K562 (cell line): ENCODE results near the gene GOSR1. TPM values are rescaled to one million over a fixed set of nuclear protein-coding genes. Genes with fewer than 3 reads are reported as not detected.

ENCODE experiments used
- ATAC-seq: fragments of 200-7000 bp; cut with Tn5 transposase; 3 replicates; pipeline ENCODE4 v1.9.1; 2020; ENCODE audit warnings: moderate library complexity
- BruUV-seq: library from RNA; stranded (reverse); fragments of 400-500 nt; replicated peaks from 2 replicates; lab custom pipeline; 2021; lab: Mats Ljungman, UMichigan
- CTCF ChIA-PET: fragments of 300-600 bp; formaldehyde crosslinking; extraction: SDS; loops from one replicate; lab custom pipeline; 2021; ENCODE audit warnings: low intra/inter-chr PET ratio; lab: Yijun Ruan, JAX
- POLR2A ChIA-PET: fragments of 300-600, 350-650 bp; sonication (Branson Sonifier 250); formaldehyde crosslinking; extraction: SDS; loops from one replicate; lab custom pipeline; 2021; ENCODE audit warnings: antibody characterized with exemption, inconsistent platforms; lab: Yijun Ruan, JAX
- DNase-seq, 4 experiments: peaks; one replicate each; pipeline versions ENCODE4 v3.0.0 to v3.0.0-alpha.2; 2011 to 2018; ENCODE audit warnings: low spot score in 3 of 4, mixed read lengths in 3 of 4; ENCODE audit errors: extremely low read depth in 1 of 4
- FAIRE-seq: peaks from 2 replicates; lab custom pipeline; 2011; peaks lifted over from hg19 to GRCh38; lab: Jason Lieb, UNC
- H2AFZ ChIP-seq: 2 replicates; pipeline ENCODE4 v1.6.0; 2011; ENCODE audit warnings: low read depth, low read length, control low read depth, inconsistent platforms
- H3K27ac ChIP-seq: fragments of 200-600 bp; 3 replicates; pipeline ENCODE4 v1.8.0; 2011; ENCODE audit warnings: low read depth, mild to moderate bottlenecking, control low read depth, inconsistent platforms, low read length, moderate library complexity, mixed read lengths; ENCODE audit errors: extremely low read depth
- H3K27me3 ChIP-seq, 2 experiments: fragments of 300-600 bp in 1 of 2; 2 replicates in 1 of 2; 3 replicates in 1 of 2; pipeline versions ENCODE4 v1.6.0 to v1.8.0; 2011; ENCODE audit warnings: inconsistent platforms in 2 of 2, low read length in 2 of 2, mild to moderate bottlenecking in 1 of 2, mixed read lengths in 1 of 2, moderate library complexity in 1 of 2; ENCODE audit not compliant: control insufficient read depth in 2 of 2, insufficient read depth in 2 of 2
- H3K36me3 ChIP-seq: fragments of 300-600 bp; 3 replicates; pipeline ENCODE4 v1.8.0; 2011; ENCODE audit warnings: mild to moderate bottlenecking, low read length, inconsistent platforms; ENCODE audit not compliant: control insufficient read depth, insufficient read depth
- H3K4me1 ChIP-seq, 2 experiments: fragments of 200-600 bp in 1 of 2; replicated peaks in 1 of 2; 2 replicates in 1 of 2; 3 replicates in 1 of 2; pipeline versions ENCODE4 v1.5.1 to v1.8.0; 2011; ENCODE audit warnings: inconsistent platforms in 2 of 2, low read length in 2 of 2, mild to moderate bottlenecking in 1 of 2, mixed read lengths in 1 of 2, moderate library complexity in 1 of 2; ENCODE audit not compliant: control insufficient read depth in 2 of 2, insufficient read depth in 2 of 2
- H3K4me2 ChIP-seq: 2 replicates; pipeline ENCODE4 v1.6.1; 2011; ENCODE audit warnings: low read length, control low read depth, inconsistent platforms, mixed read lengths; ENCODE audit not compliant: insufficient read depth
- H3K4me3 ChIP-seq: fragments of 200-600 bp; sonication (generic), shearing (Covaris generic); 2 replicates; pipeline ENCODE4 v1.5.1; 2016; ENCODE audit warnings: control low read depth, inconsistent platforms
- H3K79me2 ChIP-seq: fragments of 200-600 bp; 3 replicates; pipeline ENCODE4 v1.8.0; 2011; ENCODE audit warnings: low read length, inconsistent platforms; ENCODE audit not compliant: control insufficient read depth, insufficient read depth
- H3K9ac ChIP-seq, 2 experiments: 2 replicates each; pipeline versions ENCODE4 v1.6.0 to v1.6.1; 2011; ENCODE audit warnings: low read depth in 2 of 2, low read length in 2 of 2, control low read depth in 1 of 2, inconsistent platforms in 1 of 2, mild to moderate bottlenecking in 1 of 2, mixed read lengths in 1 of 2; ENCODE audit not compliant: insufficient read depth in 1 of 2
- H3K9me1 ChIP-seq: one replicate; pipeline ENCODE4 v1.6.0; 2011; ENCODE audit warnings: inconsistent platforms, mild to moderate bottlenecking, low read length, moderate library complexity; ENCODE audit not compliant: control insufficient read depth, insufficient read depth
- H3K9me3 ChIP-seq: replicated peaks from 2 replicates; pipeline ENCODE4 v1.5.1; 2011; ENCODE audit warnings: low read depth, low read length, inconsistent platforms; ENCODE audit not compliant: control insufficient read depth, insufficient read depth
- H4K20me1 ChIP-seq: replicated peaks from 2 replicates; pipeline ENCODE4 v1.6.1; 2011; ENCODE audit warnings: low read length, inconsistent platforms, mixed read lengths; ENCODE audit not compliant: control insufficient read depth, insufficient read depth
- EWSR1 ChIP-seq: fragments of 450-650 bp; IDR thresholded peaks from 2 replicates; pipeline ENCODE4 v1.6.1; 2018; ENCODE audit warnings: borderline replicate concordance, mild to moderate bottlenecking, low read depth, moderate library complexity; ENCODE audit not compliant: partially characterized antibody
- MCM2 ChIP-seq: fragments of 450-650 bp; IDR thresholded peaks from 2 replicates; pipeline ENCODE4 v1.6.1; 2017; ENCODE audit warnings: low read depth, mild to moderate bottlenecking
- MYC ChIP-seq, 2 experiments: fragments of 250-450 bp in 1 of 2; sonication (Bioruptor Pico) in 1 of 2; IDR thresholded peaks; 2 replicates each; pipeline versions ENCODE4 v1.5.1 to v1.6.1; 2012 to 2021; ENCODE audit warnings: low read depth in 2 of 2, borderline replicate concordance in 1 of 2, improper control_type of control experiment in 1 of 2, low read length in 1 of 2, mild to moderate bottlenecking in 1 of 2, moderate library complexity in 1 of 2
- WGBS: fragments of 100-300 bp; shearing (Covaris generic); methylation state at CpG from one replicate; pipeline ENCODE4 v1.1.6; 2016; ENCODE audit warnings: low coverage, mixed read lengths; ENCODE audit not compliant: insufficient coverage; ENCODE audit errors: missing lambda C conversion rate; 5-methylcytosine and 5-hydroxymethylcytosine counted together
- in situ Hi-C: fragments of 300-500 bp; cut with MboI; formaldehyde crosslinking; loops from 4 replicates; pipeline ENCODE4 v1.15.0; 2018; ENCODE audit warnings: inconsistent platforms, mixed read lengths
- intact Hi-C: fragments of 100-400 bp; cut with micrococcal nuclease; formaldehyde crosslinking; loops from 2 replicates; pipeline ENCODE4 v1.14.2; 2022
- polyA plus RNA-seq, 8 experiments: library from polyadenylated mRNA; depleted of rRNA in 4 of 8; stranded (reverse) in 5 of 8; unstranded in 3 of 8; fragments of >200 nt; fragmentation: Nextera tagmentation in 2 of 8; fragmentation: Illumina TruSeq in 1 of 8; extraction: Ambion mirVana in 2 of 8; extraction: Trizol in 1 of 8; gene quantifications; 2 replicates each; pipeline versions ENCODE4 v1.2.1 to v1.2.3, GENCODE V29; 2011 to 2014; ENCODE audit warnings: inconsistent platforms in 1 of 8, missing spikeins in 1 of 8
- total RNA-seq, 7 experiments: library from RNA; depleted of rRNA in 6 of 7; stranded (reverse); fragments of >200 nt in 6 of 7; fragmentation: Illumina TruSeq in 2 of 7; extraction: Trizol in 2 of 7; gene quantifications; 2 replicates each; pipeline versions ENCODE4 v1.2.1 to v1.2.3, GENCODE V29; 2011 to 2021; ENCODE audit warnings: low replicate concordance in 1 of 7
- TF ChIP-seq, protein P1 (sequence below): fragments of 250-450 bp; sonication (Bioruptor Pico); IDR thresholded peaks from 2 replicates; pipeline ENCODE4 v1.5.0; 2021; ENCODE audit warnings: mild to moderate bottlenecking, moderate library complexity
- TF ChIP-seq, protein P2 (sequence below): fragments of 450-650 bp; IDR thresholded peaks from 2 replicates; pipeline ENCODE4 v1.6.1; 2016; ENCODE audit warnings: mild to moderate bottlenecking, moderate library complexity

Gene GOSR1
- total and polyA plus RNA-seq, 9 of the 15 experiments (the other 6 are each of a cell fraction or from before 2014, with no cell fraction given), result 17.6 to 95.5 (median 33.3) TPM

DNA sequence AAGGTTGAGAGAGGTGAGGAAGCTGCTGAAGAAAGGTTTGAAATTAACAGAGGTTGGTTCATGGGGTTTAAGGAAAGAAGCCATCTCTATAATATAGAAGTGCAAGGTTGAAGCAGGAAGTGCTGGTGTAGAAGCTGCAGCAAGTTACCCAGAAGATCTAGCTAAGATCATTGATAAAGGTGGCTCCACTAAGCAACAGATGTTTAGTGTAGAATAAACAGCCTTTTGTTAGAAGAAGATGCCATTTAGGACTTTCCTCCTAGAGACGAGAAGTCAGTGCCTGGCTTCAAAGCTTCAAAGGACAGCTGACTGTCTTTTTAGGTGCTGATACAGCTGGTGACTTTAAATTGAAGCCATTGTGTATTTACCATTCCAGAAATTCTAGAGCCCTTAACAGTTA is 29.3 kb downstream of the GOSR1 start:
- peaks cover 64% of the 10 kb centered on the region for H3K36me3 ChIP-seq
- H3K79me2 ChIP-seq, result no peaks in the 10 kb centered on the region
- no peak for FAIRE-seq
- no peaks in the 10 kb centered on the region for H3K27me3 ChIP-seq
- H3K9ac ChIP-seq, result no peak overlapping the region
- no peak overlapping the region for H3K4me3 ChIP-seq
- CTCF ChIA-PET, result no interaction called here
- no peak overlapping the region for H3K27ac ChIP-seq
- H3K4me2 ChIP-seq, result no peak overlapping the region
- H4K20me1 ChIP-seq, result no peaks in the 10 kb centered on the region
- BruUV-seq, result no TSS peak
- H2AFZ ChIP-seq, result no peak overlapping the region
- DNase-seq, result no peak
- in situ Hi-C loops (no loop called here), intact Hi-C loops (no loop called here)
- no peaks in the 10 kb centered on the region; a peak in 1 of 5 replicates for H3K4me1 ChIP-seq
- H3K9me3 ChIP-seq, result no peaks in the 10 kb centered on the region
- no peak for ATAC-seq
- WGBS, result 86% methylated on average over 1 of the region's 1 CpG
- POLR2A ChIA-PET, result interaction anchor here (1.1 kb wide), 1 partner anchor 13 kb away, joined by 3 read pairs; no protein-coding TSS in a partner anchor
- no peaks in the 10 kb centered on the region for H3K9me1 ChIP-seq
- TF ChIP-seq EWSR1, result no peak
- TF ChIP-seq, protein P1, sequence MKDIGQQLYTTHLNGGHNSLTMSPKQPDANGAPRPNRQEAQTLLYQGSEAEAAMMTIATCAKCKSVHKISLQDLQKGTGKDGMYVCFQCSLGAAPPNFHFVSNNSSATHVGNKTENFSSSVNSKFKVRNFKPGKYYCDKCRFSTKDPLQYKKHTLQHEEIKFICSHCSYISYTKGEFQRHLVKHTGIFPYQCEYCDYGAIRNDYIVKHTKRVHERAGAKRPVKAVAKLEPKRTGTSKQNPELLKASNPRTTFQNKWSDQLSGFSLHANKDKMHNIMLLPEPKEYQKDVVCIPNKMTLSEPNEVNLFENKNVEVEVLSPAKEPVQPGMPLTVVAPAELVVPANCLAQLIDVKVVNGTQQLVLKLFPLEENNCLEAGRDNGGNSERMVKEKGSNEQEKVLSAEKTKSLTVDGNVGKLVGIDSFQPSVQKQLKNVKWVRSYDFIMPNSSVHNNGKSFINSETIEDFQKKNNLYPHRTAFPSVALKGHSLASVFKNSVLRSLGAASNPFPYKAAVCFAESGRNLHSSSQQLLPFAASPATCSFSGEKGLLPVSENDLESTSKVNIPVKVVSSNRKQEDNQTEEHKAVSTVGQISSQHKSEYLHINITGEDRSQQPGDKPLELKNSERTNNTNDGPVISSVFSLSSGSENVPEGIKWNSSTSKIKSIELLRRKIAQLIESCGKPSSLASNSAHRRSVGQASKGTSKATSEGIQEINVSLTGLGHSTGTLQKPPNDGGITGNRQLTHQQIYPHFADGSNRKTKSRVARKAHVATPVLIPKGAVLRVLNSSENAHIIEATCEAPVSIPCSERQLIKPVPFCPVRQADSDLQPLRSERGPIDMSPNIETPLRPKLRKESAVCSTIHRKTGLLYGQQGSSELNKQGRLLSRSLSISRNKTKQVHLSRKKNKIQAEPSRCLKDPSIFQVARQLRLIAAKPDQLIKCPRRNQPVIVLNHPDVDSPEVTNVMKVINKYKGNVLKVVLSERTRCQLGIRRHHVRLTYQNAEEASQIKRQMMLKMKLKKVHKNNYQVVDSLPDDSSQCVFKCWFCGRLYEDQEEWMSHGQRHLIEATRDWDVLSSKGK (CRISPR knock-in tag), result no peak
- TF ChIP-seq MYC (IDR thresholded peaks at IDR 0.05; ENCODE audit: low read depth, low read length), result no peak
- no peak for TF ChIP-seq MYC (CRISPR knock-in tag; IDR thresholded peaks at IDR 0.05; ENCODE audit: borderline replicate concordance, low read depth)
- TF ChIP-seq, protein P2, sequence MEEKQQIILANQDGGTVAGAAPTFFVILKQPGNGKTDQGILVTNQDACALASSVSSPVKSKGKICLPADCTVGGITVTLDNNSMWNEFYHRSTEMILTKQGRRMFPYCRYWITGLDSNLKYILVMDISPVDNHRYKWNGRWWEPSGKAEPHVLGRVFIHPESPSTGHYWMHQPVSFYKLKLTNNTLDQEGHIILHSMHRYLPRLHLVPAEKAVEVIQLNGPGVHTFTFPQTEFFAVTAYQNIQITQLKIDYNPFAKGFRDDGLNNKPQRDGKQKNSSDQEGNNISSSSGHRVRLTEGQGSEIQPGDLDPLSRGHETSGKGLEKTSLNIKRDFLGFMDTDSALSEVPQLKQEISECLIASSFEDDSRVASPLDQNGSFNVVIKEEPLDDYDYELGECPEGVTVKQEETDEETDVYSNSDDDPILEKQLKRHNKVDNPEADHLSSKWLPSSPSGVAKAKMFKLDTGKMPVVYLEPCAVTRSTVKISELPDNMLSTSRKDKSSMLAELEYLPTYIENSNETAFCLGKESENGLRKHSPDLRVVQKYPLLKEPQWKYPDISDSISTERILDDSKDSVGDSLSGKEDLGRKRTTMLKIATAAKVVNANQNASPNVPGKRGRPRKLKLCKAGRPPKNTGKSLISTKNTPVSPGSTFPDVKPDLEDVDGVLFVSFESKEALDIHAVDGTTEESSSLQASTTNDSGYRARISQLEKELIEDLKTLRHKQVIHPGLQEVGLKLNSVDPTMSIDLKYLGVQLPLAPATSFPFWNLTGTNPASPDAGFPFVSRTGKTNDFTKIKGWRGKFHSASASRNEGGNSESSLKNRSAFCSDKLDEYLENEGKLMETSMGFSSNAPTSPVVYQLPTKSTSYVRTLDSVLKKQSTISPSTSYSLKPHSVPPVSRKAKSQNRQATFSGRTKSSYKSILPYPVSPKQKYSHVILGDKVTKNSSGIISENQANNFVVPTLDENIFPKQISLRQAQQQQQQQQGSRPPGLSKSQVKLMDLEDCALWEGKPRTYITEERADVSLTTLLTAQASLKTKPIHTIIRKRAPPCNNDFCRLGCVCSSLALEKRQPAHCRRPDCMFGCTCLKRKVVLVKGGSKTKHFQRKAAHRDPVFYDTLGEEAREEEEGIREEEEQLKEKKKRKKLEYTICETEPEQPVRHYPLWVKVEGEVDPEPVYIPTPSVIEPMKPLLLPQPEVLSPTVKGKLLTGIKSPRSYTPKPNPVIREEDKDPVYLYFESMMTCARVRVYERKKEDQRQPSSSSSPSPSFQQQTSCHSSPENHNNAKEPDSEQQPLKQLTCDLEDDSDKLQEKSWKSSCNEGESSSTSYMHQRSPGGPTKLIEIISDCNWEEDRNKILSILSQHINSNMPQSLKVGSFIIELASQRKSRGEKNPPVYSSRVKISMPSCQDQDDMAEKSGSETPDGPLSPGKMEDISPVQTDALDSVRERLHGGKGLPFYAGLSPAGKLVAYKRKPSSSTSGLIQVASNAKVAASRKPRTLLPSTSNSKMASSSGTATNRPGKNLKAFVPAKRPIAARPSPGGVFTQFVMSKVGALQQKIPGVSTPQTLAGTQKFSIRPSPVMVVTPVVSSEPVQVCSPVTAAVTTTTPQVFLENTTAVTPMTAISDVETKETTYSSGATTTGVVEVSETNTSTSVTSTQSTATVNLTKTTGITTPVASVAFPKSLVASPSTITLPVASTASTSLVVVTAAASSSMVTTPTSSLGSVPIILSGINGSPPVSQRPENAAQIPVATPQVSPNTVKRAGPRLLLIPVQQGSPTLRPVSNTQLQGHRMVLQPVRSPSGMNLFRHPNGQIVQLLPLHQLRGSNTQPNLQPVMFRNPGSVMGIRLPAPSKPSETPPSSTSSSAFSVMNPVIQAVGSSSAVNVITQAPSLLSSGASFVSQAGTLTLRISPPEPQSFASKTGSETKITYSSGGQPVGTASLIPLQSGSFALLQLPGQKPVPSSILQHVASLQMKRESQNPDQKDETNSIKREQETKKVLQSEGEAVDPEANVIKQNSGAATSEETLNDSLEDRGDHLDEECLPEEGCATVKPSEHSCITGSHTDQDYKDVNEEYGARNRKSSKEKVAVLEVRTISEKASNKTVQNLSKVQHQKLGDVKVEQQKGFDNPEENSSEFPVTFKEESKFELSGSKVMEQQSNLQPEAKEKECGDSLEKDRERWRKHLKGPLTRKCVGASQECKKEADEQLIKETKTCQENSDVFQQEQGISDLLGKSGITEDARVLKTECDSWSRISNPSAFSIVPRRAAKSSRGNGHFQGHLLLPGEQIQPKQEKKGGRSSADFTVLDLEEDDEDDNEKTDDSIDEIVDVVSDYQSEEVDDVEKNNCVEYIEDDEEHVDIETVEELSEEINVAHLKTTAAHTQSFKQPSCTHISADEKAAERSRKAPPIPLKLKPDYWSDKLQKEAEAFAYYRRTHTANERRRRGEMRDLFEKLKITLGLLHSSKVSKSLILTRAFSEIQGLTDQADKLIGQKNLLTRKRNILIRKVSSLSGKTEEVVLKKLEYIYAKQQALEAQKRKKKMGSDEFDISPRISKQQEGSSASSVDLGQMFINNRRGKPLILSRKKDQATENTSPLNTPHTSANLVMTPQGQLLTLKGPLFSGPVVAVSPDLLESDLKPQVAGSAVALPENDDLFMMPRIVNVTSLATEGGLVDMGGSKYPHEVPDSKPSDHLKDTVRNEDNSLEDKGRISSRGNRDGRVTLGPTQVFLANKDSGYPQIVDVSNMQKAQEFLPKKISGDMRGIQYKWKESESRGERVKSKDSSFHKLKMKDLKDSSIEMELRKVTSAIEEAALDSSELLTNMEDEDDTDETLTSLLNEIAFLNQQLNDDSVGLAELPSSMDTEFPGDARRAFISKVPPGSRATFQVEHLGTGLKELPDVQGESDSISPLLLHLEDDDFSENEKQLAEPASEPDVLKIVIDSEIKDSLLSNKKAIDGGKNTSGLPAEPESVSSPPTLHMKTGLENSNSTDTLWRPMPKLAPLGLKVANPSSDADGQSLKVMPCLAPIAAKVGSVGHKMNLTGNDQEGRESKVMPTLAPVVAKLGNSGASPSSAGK, result no peak
- no peak for TF ChIP-seq MCM2
